ENCODE results near the gene SH3GL2.

The SH3GL2 gene

DNA sequence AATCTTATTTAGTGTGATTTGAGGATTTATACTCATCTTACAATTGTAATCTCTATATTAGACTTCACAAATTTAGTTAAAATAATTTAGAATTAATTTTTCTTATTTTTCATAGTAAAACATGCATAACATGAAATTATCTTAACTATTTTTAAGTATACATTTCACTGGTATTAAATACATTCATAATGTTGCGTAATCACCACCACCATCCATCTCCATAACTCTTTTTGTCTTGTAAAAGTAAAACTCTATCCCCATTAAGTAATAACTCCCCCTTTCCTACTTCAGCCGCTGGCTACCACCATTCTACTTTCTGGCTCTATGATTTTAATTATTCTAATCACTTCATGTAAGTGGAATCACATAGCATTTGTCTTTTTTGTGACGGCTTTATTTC lies 193.4 kb downstream of the SH3GL2 start:
- H3K4me1 ChIP-seq (ENCODE audit: control insufficient read depth, insufficient read depth, low read length, unreplicated experiment): no peaks in the 10 kb centered on the region
- no peak overlapping the region for H2AFZ ChIP-seq (ENCODE audit: low read length, unreplicated experiment)
- no peak overlapping the region for H3K4me3 ChIP-seq (ENCODE audit: low read depth, low read length)
- peaks cover 49% of the 10 kb centered on the region; the same call in 1 of the 2 replicates for H3K27me3 ChIP-seq (ENCODE audit: insufficient read depth, low read length)
- no peaks in the 10 kb centered on the region for H3K79me2 ChIP-seq (ENCODE audit: control insufficient read depth, insufficient read depth, low read length, unreplicated experiment)
- H3K36me3 ChIP-seq (ENCODE audit: insufficient read depth, low read length): no peaks in the 10 kb centered on the region
- no peak overlapping the region for H3K27ac ChIP-seq (ENCODE audit: low read depth, low read length)

DNA sequence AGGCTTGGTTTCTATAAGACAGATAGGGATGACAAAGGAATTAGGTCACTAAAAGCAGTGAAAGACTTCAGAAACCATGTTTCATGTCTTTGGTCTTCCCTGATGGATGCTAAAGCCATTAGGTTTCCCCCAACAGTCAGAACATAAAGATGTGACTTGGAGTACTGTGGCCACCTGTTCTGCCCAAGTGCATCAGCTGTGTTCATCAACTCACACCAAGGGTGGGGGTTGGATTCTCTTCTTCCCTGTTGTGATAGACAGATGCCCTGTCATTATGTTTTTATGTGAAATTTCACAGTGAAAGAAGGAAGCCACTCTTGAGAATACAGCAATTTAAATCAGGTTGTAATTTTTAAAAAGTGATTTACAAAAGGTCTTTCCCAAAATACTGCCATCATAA lies 196.8 kb downstream of the SH3GL2 start:
- Histone ChIP-seq H3K27ac (ENCODE audit: low read depth, low read length) (no peak overlapping the region), H2AFZ (ENCODE audit: low read length, unreplicated experiment) (no peak overlapping the region), H3K4me1 (ENCODE audit: control insufficient read depth, insufficient read depth, low read length, unreplicated experiment) (no peaks in the 10 kb centered on the region), H3K79me2 (ENCODE audit: control insufficient read depth, insufficient read depth, low read length, unreplicated experiment) (no peaks in the 10 kb centered on the region), H3K36me3 (ENCODE audit: insufficient read depth, low read length) (no peaks in the 10 kb centered on the region), H3K4me3 (ENCODE audit: low read depth, low read length) (no peak overlapping the region), H3K27me3 (ENCODE audit: insufficient read depth, low read length) (peaks cover 33% of the 10 kb centered on the region; the same call in 1 of the 2 replicates)

DNA sequence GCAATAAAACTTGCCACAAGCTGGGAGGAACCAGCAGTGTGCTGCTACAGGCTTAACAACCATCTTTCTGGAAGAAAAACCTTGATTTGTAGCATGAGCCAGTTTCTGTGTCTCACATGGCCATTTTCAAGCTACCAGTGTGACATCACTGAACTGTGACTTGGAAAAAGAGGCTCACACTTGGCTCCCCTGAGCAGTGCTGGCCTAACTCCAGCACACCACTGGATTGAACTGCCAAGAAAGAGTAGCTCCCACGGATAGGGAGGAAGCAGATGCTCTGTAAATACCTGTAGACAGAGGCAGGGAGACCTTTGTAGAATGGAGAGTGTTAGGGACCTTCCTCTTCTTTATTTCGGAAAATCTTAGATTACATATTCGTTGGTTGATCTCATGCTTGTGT lies 197.9 kb downstream of the SH3GL2 start:
- no peak overlapping the region for H3K4me3 ChIP-seq (ENCODE audit: low read depth, low read length)
- H3K27me3 ChIP-seq (ENCODE audit: insufficient read depth, low read length): peaks cover 27% of the 10 kb centered on the region; the same call in 1 of the 2 replicates
- no peaks in the 10 kb centered on the region for H3K36me3 ChIP-seq (ENCODE audit: insufficient read depth, low read length)
- no peak overlapping the region for H3K27ac ChIP-seq (ENCODE audit: low read depth, low read length)
- H3K79me2 ChIP-seq (ENCODE audit: control insufficient read depth, insufficient read depth, low read length, unreplicated experiment): no peaks in the 10 kb centered on the region
- no peak overlapping the region for H2AFZ ChIP-seq (ENCODE audit: low read length, unreplicated experiment)
- H3K4me1 ChIP-seq (ENCODE audit: control insufficient read depth, insufficient read depth, low read length, unreplicated experiment): no peaks in the 10 kb centered on the region

DNA sequence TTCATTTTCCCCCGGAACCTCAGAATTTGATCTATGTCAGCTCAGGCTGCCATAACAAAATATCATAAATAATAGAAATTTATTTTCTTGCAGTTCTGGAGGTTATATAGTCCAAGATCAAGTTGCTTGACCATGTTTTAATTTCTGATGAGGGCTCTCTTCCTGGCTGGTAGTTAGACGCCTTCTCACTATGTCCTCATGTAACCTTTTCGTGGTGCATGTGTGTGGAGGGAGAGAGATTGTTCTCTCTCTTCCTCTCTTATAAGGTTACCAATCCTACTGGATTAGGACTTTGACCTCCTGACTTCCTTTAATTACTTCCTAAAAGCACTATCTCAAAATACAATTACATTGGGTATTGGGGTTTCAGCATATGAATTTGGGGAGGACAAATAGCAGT lies 198.6 kb downstream of the SH3GL2 start:
- Histone ChIP-seq H3K36me3 (ENCODE audit: insufficient read depth, low read length) (no peaks in the 10 kb centered on the region), H3K79me2 (ENCODE audit: control insufficient read depth, insufficient read depth, low read length, unreplicated experiment) (no peaks in the 10 kb centered on the region), H3K4me3 (ENCODE audit: low read depth, low read length) (no peak overlapping the region), H2AFZ (ENCODE audit: low read length, unreplicated experiment) (no peak overlapping the region), H3K4me1 (ENCODE audit: control insufficient read depth, insufficient read depth, low read length, unreplicated experiment) (no peaks in the 10 kb centered on the region), H3K27ac (ENCODE audit: low read depth, low read length) (no peak overlapping the region), H3K27me3 (ENCODE audit: insufficient read depth, low read length) (peaks cover 27% of the 10 kb centered on the region; the same call in 1 of the 2 replicates)

DNA sequence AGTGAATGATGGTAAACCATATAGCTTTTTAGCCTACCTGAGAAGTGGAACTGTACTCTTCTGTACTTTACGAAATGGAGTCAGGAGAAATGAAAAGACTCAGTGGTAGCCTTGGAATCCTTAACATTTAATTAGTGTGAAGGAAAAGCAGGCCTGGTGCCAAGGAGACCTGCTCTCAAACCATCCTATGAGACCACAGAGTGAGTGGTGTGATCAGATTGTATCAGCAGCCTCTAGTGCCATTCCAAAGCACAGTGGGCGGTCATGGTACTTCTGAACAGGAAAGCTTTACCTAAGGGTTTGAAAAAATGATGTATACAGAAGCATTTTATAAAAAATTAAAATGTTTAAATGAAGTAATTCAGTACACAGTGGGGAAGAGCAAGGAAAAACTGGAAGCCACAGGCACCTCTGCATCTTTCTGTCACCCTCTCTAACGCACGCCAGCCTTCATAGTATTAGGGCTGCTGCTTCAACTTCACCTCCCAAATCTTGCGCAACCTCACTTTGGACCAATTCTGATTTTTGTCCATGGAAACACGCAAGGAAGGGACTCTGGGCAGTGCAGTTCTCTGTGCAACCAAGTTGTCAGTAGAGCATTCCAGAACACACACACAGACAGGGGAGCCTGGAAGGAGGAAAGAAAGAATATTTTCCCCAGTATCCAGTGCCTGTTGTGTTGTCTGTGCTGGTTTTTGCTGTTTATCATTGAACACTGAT lies 203.7 kb downstream of the SH3GL2 start:
- H3K4me3 ChIP-seq (ENCODE audit: low read depth, low read length): no peak overlapping the region
- H3K4me1 ChIP-seq (ENCODE audit: control insufficient read depth, insufficient read depth, low read length, unreplicated experiment): no peaks in the 10 kb centered on the region
- H2AFZ ChIP-seq (ENCODE audit: low read length, unreplicated experiment): no peak overlapping the region
- no peaks in the 10 kb centered on the region for H3K79me2 ChIP-seq (ENCODE audit: control insufficient read depth, insufficient read depth, low read length, unreplicated experiment)
- H3K36me3 ChIP-seq (ENCODE audit: insufficient read depth, low read length): no peaks in the 10 kb centered on the region
- no peak overlapping the region for H3K27ac ChIP-seq (ENCODE audit: low read depth, low read length)
- peaks cover 30% of the 10 kb centered on the region for H3K27me3 ChIP-seq (ENCODE audit: insufficient read depth, low read length)

DNA sequence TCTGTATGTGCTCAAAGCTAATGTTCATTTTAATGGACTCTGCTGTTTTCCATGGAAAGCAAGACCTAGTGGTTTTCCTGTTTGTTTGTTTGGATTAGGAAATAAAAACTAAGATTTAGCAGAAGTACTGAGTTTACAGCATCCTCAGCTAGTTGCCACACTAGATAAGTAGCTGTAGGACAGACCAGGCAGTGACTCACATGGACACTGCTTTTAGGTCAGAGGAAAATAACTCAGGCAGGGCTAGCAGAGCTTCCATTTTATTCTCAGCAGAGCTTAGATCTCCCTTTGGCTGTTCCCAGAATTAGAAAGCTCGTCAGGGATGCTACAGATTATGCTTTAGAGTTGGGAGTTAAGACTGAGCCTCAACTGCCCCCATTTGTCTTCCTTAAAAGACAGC lies 204.4 kb downstream of the SH3GL2 start:
- H3K4me3 ChIP-seq (ENCODE audit: low read depth, low read length): no peak overlapping the region
- no peaks in the 10 kb centered on the region for H3K79me2 ChIP-seq (ENCODE audit: control insufficient read depth, insufficient read depth, low read length, unreplicated experiment)
- H3K4me1 ChIP-seq (ENCODE audit: control insufficient read depth, insufficient read depth, low read length, unreplicated experiment): no peaks in the 10 kb centered on the region
- H3K27ac ChIP-seq (ENCODE audit: low read depth, low read length): no peak overlapping the region
- no peak overlapping the region for H2AFZ ChIP-seq (ENCODE audit: low read length, unreplicated experiment)
- no peaks in the 10 kb centered on the region for H3K36me3 ChIP-seq (ENCODE audit: insufficient read depth, low read length)
- H3K27me3 ChIP-seq (ENCODE audit: insufficient read depth, low read length): peaks cover 37% of the 10 kb centered on the region

DNA sequence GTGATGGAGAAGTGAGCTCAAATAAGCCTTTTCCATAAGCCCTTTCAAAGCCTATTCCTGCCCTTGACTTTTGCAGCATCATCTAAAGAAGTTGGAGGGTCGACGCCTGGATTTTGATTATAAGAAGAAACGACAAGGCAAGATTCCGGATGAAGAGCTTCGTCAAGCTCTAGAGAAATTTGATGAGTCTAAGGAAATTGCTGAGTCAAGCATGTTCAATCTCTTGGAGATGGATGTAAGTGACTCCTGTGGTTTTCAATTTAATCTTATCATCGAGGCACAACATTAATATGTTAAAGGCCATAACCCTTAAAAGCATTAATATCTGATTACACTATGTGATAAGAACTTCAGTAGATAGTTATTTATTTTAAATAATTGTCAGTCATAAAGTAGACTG lies 210.4 kb downstream of the SH3GL2 start:
- H3K27me3 ChIP-seq (ENCODE audit: insufficient read depth, low read length): peaks cover 69% of the 10 kb centered on the region
- H3K4me3 ChIP-seq (ENCODE audit: low read depth, low read length): no peak overlapping the region
- H3K4me1 ChIP-seq (ENCODE audit: control insufficient read depth, insufficient read depth, low read length, unreplicated experiment): no peaks in the 10 kb centered on the region
- no peak overlapping the region for H3K27ac ChIP-seq (ENCODE audit: low read depth, low read length)
- H3K36me3 ChIP-seq (ENCODE audit: insufficient read depth, low read length): no peaks in the 10 kb centered on the region
- no peak overlapping the region for H2AFZ ChIP-seq (ENCODE audit: low read length, unreplicated experiment)
- H3K79me2 ChIP-seq (ENCODE audit: control insufficient read depth, insufficient read depth, low read length, unreplicated experiment): no peaks in the 10 kb centered on the region

DNA sequence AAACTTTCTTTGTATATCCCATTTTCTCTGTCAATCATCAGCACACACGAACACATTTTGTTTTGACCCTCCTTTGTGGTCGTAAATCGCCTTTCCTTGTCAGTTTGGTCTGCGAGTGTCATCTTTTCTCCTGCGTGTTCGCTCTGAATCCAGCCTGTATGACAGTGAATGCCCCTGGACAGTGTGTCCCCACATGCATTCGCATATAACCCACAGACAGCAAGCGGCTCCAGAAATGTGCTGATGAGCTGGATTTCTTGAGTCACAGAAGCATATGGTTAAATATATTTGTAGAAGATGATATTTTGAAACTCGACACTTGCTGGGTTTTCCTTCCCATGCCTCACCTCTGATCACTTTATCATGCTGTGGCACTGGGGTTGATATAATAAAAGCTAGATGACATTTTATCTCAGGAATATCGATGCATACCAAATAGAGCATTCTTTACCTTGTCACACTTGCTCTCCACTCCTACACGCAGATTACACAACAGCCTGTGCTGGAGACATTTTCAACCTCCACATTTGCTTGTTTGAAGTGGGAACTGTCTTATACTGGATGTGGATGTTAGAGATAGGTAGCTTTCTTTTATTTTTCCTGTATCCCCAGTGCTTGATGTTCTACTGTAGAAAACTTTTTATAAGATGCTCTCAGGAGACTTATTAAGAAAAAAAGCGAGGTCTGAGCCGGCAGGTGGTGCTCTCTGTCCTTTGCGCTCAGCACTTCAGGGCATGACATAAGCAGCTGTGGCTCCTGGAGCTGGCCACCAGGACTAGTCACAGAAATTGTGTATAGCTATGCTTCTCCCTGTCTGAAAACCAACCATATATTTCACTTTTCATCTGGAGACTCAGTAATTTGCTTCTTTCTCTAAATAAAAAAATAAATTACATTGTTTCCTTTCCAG lies 215.1 kb downstream of the SH3GL2 start:
- Histone ChIP-seq H2AFZ (ENCODE audit: low read length, unreplicated experiment) (no peak overlapping the region), H3K4me3 (ENCODE audit: low read depth, low read length) (no peak overlapping the region), H3K36me3 (ENCODE audit: insufficient read depth, low read length) (no peaks in the 10 kb centered on the region), H3K79me2 (ENCODE audit: control insufficient read depth, insufficient read depth, low read length, unreplicated experiment) (no peaks in the 10 kb centered on the region), H3K27ac (ENCODE audit: low read depth, low read length) (no peak overlapping the region), H3K27me3 (ENCODE audit: insufficient read depth, low read length) (peaks cover 56% of the 10 kb centered on the region), H3K4me1 (ENCODE audit: control insufficient read depth, insufficient read depth, low read length, unreplicated experiment) (no peaks in the 10 kb centered on the region)

DNA sequence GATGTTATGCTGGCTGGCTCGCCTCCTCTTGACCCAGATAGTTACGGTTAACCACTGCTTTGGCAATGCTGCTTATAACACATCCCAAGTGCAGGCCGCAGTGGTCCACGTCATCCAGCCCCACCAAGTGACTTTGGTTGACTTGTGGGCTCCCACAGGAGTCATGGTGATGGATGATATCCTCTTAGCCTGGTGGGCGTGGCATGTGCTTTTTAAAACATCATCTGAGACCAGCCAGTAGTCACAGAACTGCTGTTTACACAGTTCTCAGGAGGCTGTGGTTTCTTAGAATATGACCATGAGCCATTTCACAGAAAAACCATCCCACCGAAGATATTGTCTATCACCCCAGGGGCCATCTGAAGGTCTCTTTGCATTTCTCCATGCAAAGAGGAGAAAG lies 216.9 kb downstream of the SH3GL2 start:
- H3K27ac ChIP-seq (ENCODE audit: low read depth, low read length): no peak overlapping the region
- no peaks in the 10 kb centered on the region for H3K36me3 ChIP-seq (ENCODE audit: insufficient read depth, low read length)
- H2AFZ ChIP-seq (ENCODE audit: low read length, unreplicated experiment): no peak overlapping the region
- H3K27me3 ChIP-seq (ENCODE audit: insufficient read depth, low read length): peaks cover 54% of the 10 kb centered on the region
- no peak overlapping the region for H3K4me3 ChIP-seq (ENCODE audit: low read depth, low read length)
- peaks cover 8% of the 10 kb centered on the region for H3K4me1 ChIP-seq (ENCODE audit: control insufficient read depth, insufficient read depth, low read length, unreplicated experiment)
- no peaks in the 10 kb centered on the region for H3K79me2 ChIP-seq (ENCODE audit: control insufficient read depth, insufficient read depth, low read length, unreplicated experiment)

DNA sequence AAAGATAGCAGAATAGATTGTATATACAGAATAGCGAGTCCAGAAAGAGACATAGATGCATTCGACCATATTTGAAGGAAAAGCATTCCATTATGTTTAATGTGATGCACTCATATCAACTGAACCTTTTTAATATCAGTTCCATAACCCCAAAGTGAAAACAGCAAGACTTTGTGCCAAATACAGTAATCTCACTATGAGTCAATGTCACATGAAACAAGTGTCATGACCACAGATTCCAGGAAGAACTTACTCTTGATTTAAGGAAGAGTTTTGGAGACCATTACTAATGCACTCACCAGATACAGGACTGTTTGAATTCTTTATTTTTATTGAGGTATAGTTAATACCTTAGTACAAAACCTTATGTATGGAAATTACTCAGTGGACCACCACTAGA lies 220.5 kb downstream of the SH3GL2 start:
- Histone ChIP-seq H3K79me2 (ENCODE audit: control insufficient read depth, insufficient read depth, low read length, unreplicated experiment) (no peaks in the 10 kb centered on the region), H3K36me3 (ENCODE audit: insufficient read depth, low read length) (no peaks in the 10 kb centered on the region), H3K27me3 (ENCODE audit: insufficient read depth, low read length) (peaks cover 36% of the 10 kb centered on the region), H3K4me3 (ENCODE audit: low read depth, low read length) (no peak overlapping the region), H3K4me1 (ENCODE audit: control insufficient read depth, insufficient read depth, low read length, unreplicated experiment) (peaks cover 8% of the 10 kb centered on the region), H2AFZ (ENCODE audit: low read length, unreplicated experiment) (no peak overlapping the region), H3K27ac (ENCODE audit: low read depth, low read length) (no peak overlapping the region)

DNA sequence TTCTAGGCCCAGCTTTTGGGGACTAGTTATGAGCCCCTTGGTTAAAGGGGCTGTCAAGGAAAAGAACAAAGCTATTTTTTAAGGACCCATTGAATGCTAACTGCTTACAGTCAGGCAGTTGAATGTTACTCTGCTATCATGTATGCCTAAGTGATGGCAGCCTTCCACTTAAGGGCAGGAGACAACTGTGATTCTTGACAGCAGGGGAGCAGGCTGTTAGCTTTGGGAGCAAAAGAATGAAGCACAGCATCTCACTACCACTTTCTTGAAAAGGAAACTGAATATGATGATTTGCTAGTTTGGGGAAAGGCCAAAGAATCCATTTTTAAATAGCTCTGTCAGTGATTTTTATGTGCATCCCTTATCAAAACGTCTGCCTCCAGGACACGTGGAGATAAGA lies 221.6 kb downstream of the SH3GL2 start:
- no peaks in the 10 kb centered on the region for H3K36me3 ChIP-seq (ENCODE audit: insufficient read depth, low read length)

More for the DNA sequence above, 221.6 kb downstream of the SH3GL2 start:
- H3K4me1 ChIP-seq (ENCODE audit: control insufficient read depth, insufficient read depth, low read length, unreplicated experiment): peaks cover 8% of the 10 kb centered on the region
- H3K4me3 ChIP-seq (ENCODE audit: low read depth, low read length): no peak overlapping the region
- H3K27me3 ChIP-seq (ENCODE audit: insufficient read depth, low read length): peaks cover 39% of the 10 kb centered on the region
- H3K79me2 ChIP-seq (ENCODE audit: control insufficient read depth, insufficient read depth, low read length, unreplicated experiment): no peaks in the 10 kb centered on the region
- H3K27ac ChIP-seq (ENCODE audit: low read depth, low read length): no peak overlapping the region
- H2AFZ ChIP-seq (ENCODE audit: low read length, unreplicated experiment): no peak overlapping the region

Measured in ACC112 (cell line).